ENCODE data around the gene SQSTM1. TPM values are rescaled to one million over a fixed set of nuclear protein-coding genes. Genes with fewer than 3 reads are reported as not detected.

SQSTM1 gene
- total and polyA plus RNA-seq, 9 of the 15 experiments (the other 6 are each of a cell fraction or from before 2014, with no cell fraction given), result 5.6 to 148 (median 64.0) TPM

DNA sequence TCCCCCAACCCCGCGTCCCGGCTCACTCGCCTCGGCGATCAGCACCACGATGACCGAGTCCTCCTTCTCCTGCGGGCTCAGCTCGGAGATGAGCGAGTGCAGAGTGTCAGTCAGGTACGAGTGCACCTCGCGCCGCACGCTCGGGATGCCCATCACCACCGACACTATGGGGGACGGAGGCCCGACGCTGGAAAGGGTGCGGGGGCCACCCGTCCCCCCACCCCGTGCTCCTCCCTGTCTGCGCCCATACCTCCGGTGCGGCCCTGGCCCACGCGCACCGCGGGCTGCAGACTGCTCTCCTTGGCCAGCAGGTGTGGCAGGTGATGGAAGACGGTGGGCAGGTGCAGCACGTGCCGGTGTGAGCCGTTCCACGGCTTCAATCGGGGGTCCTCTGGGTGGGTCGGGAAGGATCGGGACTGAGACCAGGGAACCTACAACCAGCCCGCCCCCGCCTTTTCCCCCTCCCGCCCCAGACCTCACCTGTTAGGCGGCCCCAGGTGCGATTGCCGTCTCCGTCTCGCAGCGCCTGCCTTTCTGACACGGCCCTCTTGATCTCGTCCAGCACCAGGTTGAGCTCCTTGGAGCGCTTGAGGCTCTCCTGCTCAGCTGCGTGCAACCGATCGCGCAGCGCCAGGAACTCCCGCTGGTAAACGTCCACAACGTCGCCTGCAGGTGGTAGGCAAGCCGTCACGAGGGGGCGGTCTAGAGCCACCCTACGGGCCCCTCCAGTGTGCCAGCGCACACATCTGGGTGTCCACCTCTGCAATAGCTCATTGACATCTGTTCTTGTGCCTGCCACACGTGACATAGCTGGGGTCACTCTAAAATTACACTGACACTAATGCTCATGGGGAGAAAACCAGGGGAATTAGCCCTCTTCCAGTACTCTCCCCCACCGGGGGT lies 19.1 kb upstream of the SQSTM1 start:
- no peaks in the 10 kb centered on the region for H3K27me3 ChIP-seq (ENCODE audit: control insufficient read depth in 2 of 2, insufficient read depth in 2 of 2, low read length in 2 of 2)
- H3K9ac ChIP-seq (ENCODE audit: insufficient read depth in 1 of 2, low read depth in 2 of 2, low read length in 2 of 2), result no peak overlapping the region; a peak in 1 of 4 replicates
- no peaks in the 10 kb centered on the region for H3K9me3 ChIP-seq (replicated peaks; ENCODE audit: control insufficient read depth, insufficient read depth, low read depth, low read length)
- no TSS peak for BruUV-seq (replicated peaks)
- H4K20me1 ChIP-seq (replicated peaks; ENCODE audit: control insufficient read depth, insufficient read depth, low read length), result no peaks in the 10 kb centered on the region
- H3K27ac ChIP-seq (ENCODE audit: extremely low read depth, low read depth, low read length), result no peak overlapping the region
- intact Hi-C loops (cut with micrococcal nuclease), result no loop called here
- peaks cover 37% of the 10 kb centered on the region for H3K79me2 ChIP-seq (ENCODE audit: control insufficient read depth, insufficient read depth, low read length)
- no peak overlapping the region for H3K4me3 ChIP-seq
- no peak for FAIRE-seq
- ChIA-PET POLR2A (interaction anchor here (0.5 to 1.8 kb wide), 11 partner anchors 9 to 1481 kb away, joined by 3 to 4 read pairs (median 3); no protein-coding TSS in a partner anchor), CTCF (ENCODE audit: low intra/inter-chr PET ratio) (no interaction called here)
- peaks cover 76% of the 10 kb centered on the region; the same call in 2 of the 3 replicates for H3K36me3 ChIP-seq (ENCODE audit: control insufficient read depth, insufficient read depth, low read length)
- in situ Hi-C loops (cut with MboI), result no loop called here
- H3K4me1 ChIP-seq (replicated peaks in 1 of 2; ENCODE audit: control insufficient read depth in 2 of 2, insufficient read depth in 2 of 2, low read length in 2 of 2), result peaks cover 23 to 69% of the 10 kb centered on the region in 2 experiments
- peak; percentile 7; the same call in 2 of the 3 replicates for ATAC-seq
- H3K4me2 ChIP-seq (ENCODE audit: insufficient read depth, low read length), result no peak overlapping the region
- WGBS (ENCODE audit: insufficient coverage, low coverage, missing lambda C conversion rate), result 87% methylated on average over 43 of the region's 67 CpGs
- no peak overlapping the region for H2AFZ ChIP-seq (ENCODE audit: low read depth, low read length)
- peaks cover 6% of the 10 kb centered on the region for H3K9me1 ChIP-seq (ENCODE audit: control insufficient read depth, insufficient read depth, low read length)
- DNase-seq (ENCODE audit: extremely low read depth in 1 of 4, low spot score in 3 of 4), result peak; percentile 50 to 59 (median 52)
- TF ChIP-seq SMC3 (conservative IDR thresholded peaks at IDR 0.05; ENCODE audit: insufficient read depth, low read depth, low read length), result peak; percentile 32; the same call in 1 of the 2 replicates
- TF ChIP-seq ZNF431 (CRISPR knock-in tag; IDR thresholded peaks at IDR 0.05), result no peak
- TF ChIP-seq, protein P1, sequence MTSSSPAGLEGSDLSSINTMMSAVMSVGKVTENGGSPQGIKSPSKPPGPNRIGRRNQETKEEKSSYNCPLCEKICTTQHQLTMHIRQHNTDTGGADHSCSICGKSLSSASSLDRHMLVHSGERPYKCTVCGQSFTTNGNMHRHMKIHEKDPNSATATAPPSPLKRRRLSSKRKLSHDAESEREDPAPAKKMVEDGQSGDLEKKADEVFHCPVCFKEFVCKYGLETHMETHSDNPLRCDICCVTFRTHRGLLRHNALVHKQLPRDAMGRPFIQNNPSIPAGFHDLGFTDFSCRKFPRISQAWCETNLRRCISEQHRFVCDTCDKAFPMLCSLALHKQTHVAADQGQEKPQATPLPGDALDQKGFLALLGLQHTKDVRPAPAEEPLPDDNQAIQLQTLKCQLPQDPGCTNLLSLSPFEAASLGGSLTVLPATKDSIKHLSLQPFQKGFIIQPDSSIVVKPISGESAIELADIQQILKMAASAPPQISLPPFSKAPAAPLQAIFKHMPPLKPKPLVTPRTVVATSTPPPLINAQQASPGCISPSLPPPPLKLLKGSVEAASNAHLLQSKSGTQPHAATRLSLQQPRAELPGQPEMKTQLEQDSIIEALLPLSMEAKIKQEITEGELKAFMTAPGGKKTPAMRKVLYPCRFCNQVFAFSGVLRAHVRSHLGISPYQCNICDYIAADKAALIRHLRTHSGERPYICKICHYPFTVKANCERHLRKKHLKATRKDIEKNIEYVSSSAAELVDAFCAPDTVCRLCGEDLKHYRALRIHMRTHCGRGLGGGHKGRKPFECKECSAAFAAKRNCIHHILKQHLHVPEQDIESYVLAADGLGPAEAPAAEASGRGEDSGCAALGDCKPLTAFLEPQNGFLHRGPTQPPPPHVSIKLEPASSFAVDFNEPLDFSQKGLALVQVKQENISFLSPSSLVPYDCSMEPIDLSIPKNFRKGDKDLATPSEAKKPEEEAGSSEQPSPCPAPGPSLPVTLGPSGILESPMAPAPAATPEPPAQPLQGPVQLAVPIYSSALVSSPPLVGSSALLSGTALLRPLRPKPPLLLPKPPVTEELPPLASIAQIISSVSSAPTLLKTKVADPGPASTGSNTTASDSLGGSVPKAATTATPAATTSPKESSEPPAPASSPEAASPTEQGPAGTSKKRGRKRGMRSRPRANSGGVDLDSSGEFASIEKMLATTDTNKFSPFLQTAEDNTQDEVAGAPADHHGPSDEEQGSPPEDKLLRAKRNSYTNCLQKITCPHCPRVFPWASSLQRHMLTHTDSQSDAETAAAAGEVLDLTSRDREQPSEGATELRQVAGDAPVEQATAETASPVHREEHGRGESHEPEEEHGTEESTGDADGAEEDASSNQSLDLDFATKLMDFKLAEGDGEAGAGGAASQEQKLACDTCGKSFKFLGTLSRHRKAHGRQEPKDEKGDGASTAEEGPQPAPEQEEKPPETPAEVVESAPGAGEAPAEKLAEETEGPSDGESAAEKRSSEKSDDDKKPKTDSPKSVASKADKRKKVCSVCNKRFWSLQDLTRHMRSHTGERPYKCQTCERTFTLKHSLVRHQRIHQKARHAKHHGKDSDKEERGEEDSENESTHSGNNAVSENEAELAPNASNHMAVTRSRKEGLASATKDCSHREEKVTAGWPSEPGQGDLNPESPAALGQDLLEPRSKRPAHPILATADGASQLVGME (CRISPR knock-in tag; IDR thresholded peaks at IDR 0.05), result no peak
- TF ChIP-seq PHB (CRISPR knock-in tag; IDR thresholded peaks at IDR 0.05), result no peak
- TF ChIP-seq, protein P2, sequence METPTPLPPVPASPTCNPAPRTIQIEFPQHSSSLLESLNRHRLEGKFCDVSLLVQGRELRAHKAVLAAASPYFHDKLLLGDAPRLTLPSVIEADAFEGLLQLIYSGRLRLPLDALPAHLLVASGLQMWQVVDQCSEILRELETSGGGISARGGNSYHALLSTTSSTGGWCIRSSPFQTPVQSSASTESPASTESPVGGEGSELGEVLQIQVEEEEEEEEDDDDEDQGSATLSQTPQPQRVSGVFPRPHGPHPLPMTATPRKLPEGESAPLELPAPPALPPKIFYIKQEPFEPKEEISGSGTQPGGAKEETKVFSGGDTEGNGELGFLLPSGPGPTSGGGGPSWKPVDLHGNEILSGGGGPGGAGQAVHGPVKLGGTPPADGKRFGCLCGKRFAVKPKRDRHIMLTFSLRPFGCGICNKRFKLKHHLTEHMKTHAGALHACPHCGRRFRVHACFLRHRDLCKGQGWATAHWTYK (CRISPR knock-in tag; IDR thresholded peaks at IDR 0.05), result no peak
- TF ChIP-seq, protein P3, sequence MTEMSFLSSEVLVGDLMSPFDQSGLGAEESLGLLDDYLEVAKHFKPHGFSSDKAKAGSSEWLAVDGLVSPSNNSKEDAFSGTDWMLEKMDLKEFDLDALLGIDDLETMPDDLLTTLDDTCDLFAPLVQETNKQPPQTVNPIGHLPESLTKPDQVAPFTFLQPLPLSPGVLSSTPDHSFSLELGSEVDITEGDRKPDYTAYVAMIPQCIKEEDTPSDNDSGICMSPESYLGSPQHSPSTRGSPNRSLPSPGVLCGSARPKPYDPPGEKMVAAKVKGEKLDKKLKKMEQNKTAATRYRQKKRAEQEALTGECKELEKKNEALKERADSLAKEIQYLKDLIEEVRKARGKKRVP (CRISPR knock-in tag; IDR thresholded peaks at IDR 0.05), result no peak
- no peak for TF ChIP-seq FIP1L1 (IDR thresholded peaks at IDR 0.05; ENCODE audit: low read depth, low read length, poor library complexity, severe bottlenecking)
- TF ChIP-seq, protein P4, sequence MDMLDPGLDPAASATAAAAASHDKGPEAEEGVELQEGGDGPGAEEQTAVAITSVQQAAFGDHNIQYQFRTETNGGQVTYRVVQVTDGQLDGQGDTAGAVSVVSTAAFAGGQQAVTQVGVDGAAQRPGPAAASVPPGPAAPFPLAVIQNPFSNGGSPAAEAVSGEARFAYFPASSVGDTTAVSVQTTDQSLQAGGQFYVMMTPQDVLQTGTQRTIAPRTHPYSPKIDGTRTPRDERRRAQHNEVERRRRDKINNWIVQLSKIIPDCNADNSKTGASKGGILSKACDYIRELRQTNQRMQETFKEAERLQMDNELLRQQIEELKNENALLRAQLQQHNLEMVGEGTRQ (CRISPR knock-in tag; IDR thresholded peaks at IDR 0.05), result no peak
- peak; percentile 67 for TF ChIP-seq POLR2G (IDR thresholded peaks at IDR 0.05; ENCODE audit: low read depth, low read length)

Measured in K562 (cell line).